Measurements from ENCODE around the gene BCLAF1.

BCLAF1 gene, protein sequence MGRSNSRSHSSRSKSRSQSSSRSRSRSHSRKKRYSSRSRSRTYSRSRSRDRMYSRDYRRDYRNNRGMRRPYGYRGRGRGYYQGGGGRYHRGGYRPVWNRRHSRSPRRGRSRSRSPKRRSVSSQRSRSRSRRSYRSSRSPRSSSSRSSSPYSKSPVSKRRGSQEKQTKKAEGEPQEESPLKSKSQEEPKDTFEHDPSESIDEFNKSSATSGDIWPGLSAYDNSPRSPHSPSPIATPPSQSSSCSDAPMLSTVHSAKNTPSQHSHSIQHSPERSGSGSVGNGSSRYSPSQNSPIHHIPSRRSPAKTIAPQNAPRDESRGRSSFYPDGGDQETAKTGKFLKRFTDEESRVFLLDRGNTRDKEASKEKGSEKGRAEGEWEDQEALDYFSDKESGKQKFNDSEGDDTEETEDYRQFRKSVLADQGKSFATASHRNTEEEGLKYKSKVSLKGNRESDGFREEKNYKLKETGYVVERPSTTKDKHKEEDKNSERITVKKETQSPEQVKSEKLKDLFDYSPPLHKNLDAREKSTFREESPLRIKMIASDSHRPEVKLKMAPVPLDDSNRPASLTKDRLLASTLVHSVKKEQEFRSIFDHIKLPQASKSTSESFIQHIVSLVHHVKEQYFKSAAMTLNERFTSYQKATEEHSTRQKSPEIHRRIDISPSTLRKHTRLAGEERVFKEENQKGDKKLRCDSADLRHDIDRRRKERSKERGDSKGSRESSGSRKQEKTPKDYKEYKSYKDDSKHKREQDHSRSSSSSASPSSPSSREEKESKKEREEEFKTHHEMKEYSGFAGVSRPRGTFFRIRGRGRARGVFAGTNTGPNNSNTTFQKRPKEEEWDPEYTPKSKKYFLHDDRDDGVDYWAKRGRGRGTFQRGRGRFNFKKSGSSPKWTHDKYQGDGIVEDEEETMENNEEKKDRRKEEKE

DNA sequence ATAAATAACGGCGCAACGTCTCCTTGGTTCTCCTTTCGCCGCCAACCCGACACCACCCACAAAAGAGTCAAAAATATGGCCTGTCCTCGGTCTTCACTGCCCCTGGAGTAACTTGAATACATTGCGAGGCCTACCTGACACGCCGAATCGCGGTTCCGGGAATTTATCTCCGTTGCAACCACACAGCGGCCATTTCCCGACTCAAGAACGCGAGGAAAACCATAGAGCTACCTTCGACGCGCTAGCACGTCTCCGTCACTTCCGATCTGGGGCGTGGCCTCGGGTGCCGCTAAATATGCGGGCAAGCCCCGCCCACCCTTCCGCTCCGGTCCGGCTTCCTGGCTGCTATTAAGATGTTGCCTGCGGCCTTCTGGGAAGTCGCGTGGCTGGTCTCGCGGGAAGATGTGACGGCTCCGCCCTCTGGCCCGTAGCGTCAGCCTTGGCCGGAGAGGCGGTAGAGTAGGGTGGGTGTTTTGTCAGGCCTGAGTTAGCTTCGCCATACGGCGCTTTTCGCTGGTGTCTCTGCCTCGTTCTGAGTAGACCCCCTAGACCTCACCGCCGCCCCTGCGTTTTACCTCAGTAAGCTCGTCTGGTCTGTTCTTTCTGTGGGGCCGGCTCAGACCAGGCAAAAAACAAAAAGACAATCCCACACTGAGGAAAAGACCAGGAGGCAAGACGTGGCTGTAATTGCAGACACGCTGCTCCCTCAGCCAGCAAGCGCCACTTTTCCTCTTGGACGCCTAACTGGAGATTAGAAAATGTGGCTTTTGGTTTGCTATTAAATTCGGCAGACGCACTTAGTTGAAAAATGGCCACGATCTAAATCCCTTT is at the start of gene BCLAF1:
BCLAF1 (minus strand) TSS at position 268 of the 831 bp plus-strand sequence. CDS start 9,980 bp downstream, outside the sequence.
- DNase-seq (ENCODE audit: low spot score) = peak; percentile 100

GRCh38 chr6:136338486-136338885 is 48.8 kb upstream of the BCLAF1 start:
- no peak for DNase-seq (ENCODE audit: low spot score)

DNA sequence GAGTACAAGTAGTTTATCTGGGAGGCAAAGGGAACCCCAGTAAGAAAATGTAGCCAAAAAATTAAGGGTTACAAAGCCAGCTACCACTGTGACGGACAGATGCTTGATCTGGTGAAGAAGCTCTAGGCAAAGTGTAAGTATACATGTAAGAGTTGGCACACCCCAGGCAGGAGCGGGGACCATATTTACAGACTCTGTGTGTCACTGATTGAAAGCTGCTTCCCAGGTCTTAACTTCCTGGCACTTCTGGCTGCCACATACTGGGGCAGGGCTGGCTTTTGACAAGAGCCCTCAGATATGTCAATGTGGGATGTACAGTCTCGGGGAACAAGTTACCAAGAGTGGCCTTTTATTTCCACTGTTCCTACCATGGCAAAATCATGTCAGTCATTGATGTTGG is 48.0 kb upstream of the BCLAF1 start:
- DNase-seq (ENCODE audit: low spot score) = no peak

- DNase-seq (ENCODE audit: low spot score) = no peak
Measured at GRCh38 chr6:136337121-136337520, 47.5 kb upstream of the BCLAF1 start.

- DNase-seq (ENCODE audit: low spot score) = no peak
Measured at GRCh38 chr6:136335736-136336363, 46.2 kb upstream of the BCLAF1 start.

GRCh38 chr6:136334853-136335252 is 45.2 kb upstream of the BCLAF1 start:
- no peak for DNase-seq (ENCODE audit: low spot score)

GRCh38 chr6:136334465-136334846 is 44.8 kb upstream of the BCLAF1 start:
- DNase-seq (ENCODE audit: low spot score) = no peak

- DNase-seq (ENCODE audit: low spot score) = no peak
Measured at GRCh38 chr6:136333824-136334464, 44.3 kb upstream of the BCLAF1 start.

DNA sequence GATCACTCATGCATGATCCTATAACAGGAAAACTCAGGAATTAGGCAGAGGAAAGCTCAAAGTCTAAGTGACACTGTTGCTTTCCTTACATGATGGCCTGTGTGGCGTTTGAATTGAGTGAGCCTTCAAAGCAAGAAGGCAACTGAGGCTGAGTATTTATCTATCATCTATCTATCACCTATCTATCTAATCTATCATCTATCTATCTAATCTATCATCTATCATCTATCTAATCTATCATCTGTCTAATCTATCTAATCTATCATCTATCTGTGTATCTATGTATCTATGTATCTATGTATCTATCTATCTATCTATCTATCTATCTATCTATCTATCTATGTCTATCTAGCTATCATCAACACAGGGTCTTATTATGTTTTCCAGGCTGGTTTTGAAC is 41.8 kb upstream of the BCLAF1 start:
- no peak for DNase-seq (ENCODE audit: low spot score)

DNA sequence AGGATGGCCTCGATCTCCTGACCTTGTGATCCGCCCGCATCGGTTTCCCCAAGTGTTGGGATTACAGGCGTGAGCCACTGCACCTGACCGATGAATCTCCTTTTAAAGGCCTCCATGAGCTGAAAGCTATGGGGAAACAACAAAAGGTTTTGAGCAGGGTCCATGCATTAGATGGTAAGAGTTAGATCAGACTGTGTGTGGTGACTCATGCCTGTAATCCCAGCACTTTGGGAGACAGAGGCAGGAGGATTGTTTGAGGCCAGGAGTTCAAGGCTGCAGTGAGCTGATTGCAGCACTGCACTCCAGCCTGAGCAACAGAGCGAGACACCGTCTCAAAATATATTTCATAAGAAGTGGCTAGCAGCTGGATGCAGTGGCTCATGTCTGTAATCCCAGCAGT is 41.0 kb upstream of the BCLAF1 start:
- no peak for DNase-seq (ENCODE audit: low spot score)

- no peak for DNase-seq (ENCODE audit: low spot score)
Measured at GRCh38 chr6:136326038-136326553, 36.5 kb upstream of the BCLAF1 start.

GRCh38 chr6:136324686-136325380 is 35.2 kb upstream of the BCLAF1 start:
- DNase-seq (ENCODE audit: low spot score) = no peak

DNA sequence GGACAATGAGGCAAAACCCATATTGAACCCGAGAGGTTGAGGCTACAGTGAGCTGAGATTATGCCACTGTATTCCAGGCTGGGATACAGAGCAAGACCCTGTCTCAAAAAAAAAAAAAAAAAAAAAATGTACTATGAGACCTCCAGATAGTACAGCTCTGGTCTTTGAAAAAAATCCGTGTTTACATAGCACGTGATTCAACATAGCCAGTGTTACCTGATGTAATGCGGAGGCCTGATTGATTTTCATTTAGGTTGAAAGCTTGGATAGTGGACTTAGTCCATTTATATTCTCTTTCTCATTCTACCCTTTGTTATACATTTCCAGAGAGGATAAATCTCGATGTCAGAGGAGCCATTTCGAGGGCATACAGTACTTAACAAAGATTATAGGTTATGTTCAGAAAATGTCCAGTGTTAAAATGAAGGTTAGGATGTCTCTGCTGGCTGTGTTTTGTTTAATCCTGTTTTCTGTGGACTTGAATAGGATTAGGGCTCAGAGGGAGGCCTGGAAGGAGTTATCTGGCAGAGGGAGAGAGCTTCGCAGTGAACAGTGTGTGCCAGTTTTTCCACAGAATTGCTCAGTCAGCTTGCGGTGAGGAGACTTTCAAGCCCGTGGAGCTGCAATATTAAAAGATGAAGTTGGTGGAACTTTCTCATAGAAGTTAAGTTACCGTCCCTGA is 33.9 kb upstream of the BCLAF1 start:
- no peak for DNase-seq (ENCODE audit: low spot score)

DNA sequence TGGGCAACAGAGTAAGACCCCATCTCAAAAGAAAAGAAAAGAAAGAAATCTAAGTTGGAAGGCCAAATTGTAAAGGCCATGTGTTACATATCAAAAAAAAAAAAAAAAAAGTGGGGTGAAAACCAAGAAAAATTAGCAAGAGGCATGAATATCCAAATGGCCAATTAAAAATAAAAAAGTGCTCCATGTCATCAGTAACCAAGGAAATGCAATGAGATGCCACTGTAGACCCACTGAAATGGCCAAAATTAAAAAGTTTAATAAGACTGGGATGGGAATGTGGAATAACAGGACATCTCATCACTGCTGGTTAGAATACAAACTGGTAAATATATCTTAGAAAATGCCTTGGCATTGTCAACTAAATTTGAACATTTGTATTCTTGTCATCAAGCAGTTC is 30.1 kb upstream of the BCLAF1 start:
- DNase-seq (ENCODE audit: low spot score) = no peak

DNA sequence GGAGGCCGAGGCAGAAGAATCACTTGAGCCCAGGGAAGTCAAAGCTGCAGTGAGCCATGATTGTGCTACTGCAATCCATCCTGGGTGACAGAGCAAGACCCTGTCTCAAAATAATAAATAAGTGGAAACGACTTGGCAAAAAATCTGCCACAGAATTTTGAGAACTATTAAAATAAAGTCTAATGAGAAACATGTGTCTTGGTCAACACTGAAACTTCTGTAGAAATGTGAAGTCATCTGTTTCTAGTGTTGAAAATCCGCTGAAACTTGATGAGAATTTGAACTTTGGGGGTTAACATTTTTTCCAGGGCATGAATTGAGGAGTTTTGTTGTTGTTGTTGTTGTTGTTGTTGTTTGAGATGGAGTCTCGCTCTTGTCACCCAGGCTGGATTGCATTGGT is 29.0 kb upstream of the BCLAF1 start:
- no peak for DNase-seq (ENCODE audit: low spot score)

DNA sequence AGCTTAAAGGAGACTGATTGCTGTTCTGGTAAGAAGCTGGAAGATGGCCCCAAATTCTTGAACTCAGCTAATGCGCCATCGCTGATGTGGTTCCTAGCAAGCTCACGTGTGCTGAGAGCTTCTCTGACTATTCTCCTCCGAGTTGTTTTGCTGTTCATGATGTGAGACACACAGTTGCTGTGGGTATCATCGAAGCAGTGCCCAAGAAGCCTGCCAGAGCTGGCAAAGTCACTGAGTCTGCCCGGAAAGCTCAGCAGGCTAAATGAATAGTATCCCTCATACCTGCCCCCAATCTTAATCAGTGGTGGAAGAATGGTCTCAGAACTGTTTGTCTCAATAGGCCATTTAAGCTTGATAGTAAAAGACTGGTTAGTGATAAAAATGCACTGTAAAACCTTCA is 28.3 kb upstream of the BCLAF1 start:
- DNase-seq (ENCODE audit: low spot score) = no peak

- no peak for DNase-seq (ENCODE audit: low spot score)
Measured at GRCh38 chr6:136317021-136317694, 27.5 kb upstream of the BCLAF1 start.

DNA sequence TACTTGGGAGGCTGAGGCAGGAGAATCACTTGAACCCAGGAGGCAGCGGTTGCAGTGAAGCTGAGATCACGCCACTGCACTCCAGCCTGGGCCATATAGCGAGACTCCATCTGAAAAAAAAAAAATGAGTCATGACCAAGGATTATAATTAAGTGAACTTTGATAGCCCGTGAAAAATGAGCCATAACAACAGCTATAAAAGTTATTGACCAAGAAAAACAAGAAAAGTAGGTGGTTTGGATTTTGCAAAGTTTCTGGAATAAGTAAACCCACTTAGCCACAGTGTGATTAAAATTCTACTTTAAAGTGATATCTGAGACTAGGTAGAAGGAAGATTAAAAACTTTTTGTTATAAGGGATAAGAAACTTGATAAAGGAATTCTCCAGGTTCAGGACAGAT is 25.9 kb upstream of the BCLAF1 start:
- no peak for DNase-seq (ENCODE audit: low spot score)

GRCh38 chr6:136312975-136313374 is 23.3 kb upstream of the BCLAF1 start:
- DNase-seq (ENCODE audit: low spot score) = no peak
